HepG2 (cell line): ENCODE results near the gene GOT1. TPM values are rescaled to one million over a fixed set of nuclear protein-coding genes. Genes with fewer than 3 reads are reported as not detected.
A peak's percentile ranks its signal among the peaks of the same experiment; 100 is the strongest.

Source experiments
- AKAP8 ChIP-seq: sonication (generic); formaldehyde crosslinking; IDR thresholded peaks from 2 replicates; pipeline ENCODE4 v1.5.1; 2020; ENCODE audit warnings: mild to moderate bottlenecking, missing genetic modification reagents
- ELK4 ChIP-seq: sonication (generic); formaldehyde crosslinking; IDR thresholded peaks from 2 replicates; pipeline ENCODE4 v1.9.0; 2021; ENCODE audit warnings: missing genetic modification reagents, borderline replicate concordance
- ERF ChIP-seq: IDR thresholded peaks from 2 replicates; pipeline ENCODE4 v1.6.1; 2018; ENCODE audit warnings: missing biosample characterization, missing genetic modification reagents
- HNRNPH1 ChIP-seq: fragments of 200-400 bp; formaldehyde crosslinking; optimal IDR thresholded peaks from 2 replicates; pipeline ENCODE3; 2017; ENCODE audit warnings: mild to moderate bottlenecking, low read depth, low read length
- KLF12 ChIP-seq: sonication (generic); formaldehyde crosslinking; IDR thresholded peaks from 2 replicates; pipeline ENCODE4 v1.4.0; 2020; ENCODE audit warnings: missing genetic modification reagents, borderline replicate concordance
- LBX2 ChIP-seq: sonication (generic); formaldehyde crosslinking; IDR thresholded peaks from 2 replicates; pipeline ENCODE4 v1.5.0; 2020; ENCODE audit warnings: missing genetic modification reagents, mild to moderate bottlenecking, borderline replicate concordance
- PHF21A ChIP-seq: sonication (generic); formaldehyde crosslinking; IDR thresholded peaks from 2 replicates; pipeline ENCODE4 v1.5.0; 2020; ENCODE audit warnings: mild to moderate bottlenecking, missing genetic modification reagents
- POGK ChIP-seq: sonication (generic); formaldehyde crosslinking; conservative IDR thresholded peaks from 2 replicates; pipeline ENCODE4 v1.8.0; 2022; ENCODE audit warnings: mild to moderate bottlenecking, moderate library complexity, missing genetic modification reagents
- SETDB1 ChIP-seq: sonication (generic); formaldehyde crosslinking; IDR thresholded peaks from 2 replicates; pipeline ENCODE4 v1.5.1; 2020; ENCODE audit warnings: missing genetic modification reagents, mild to moderate bottlenecking, borderline replicate concordance
- SP140L ChIP-seq: sonication (generic); formaldehyde crosslinking; IDR thresholded peaks from 2 replicates; pipeline ENCODE4 v1.4.0; 2020; ENCODE audit warnings: missing genetic modification reagents, borderline replicate concordance
- TFDP1 ChIP-seq: IDR thresholded peaks from 2 replicates; pipeline ENCODE4 v1.6.1; 2016; ENCODE audit warnings: missing compliant biosample characterization, missing genetic modification reagents, borderline replicate concordance
- TGIF2 ChIP-seq: IDR thresholded peaks from 2 replicates; pipeline ENCODE4 v1.6.1; 2016; ENCODE audit warnings: control low read depth, missing compliant biosample characterization
- THAP8 ChIP-seq: sonication (generic); formaldehyde crosslinking; IDR thresholded peaks from 2 replicates; pipeline ENCODE4 v1.5.1; 2020; ENCODE audit warnings: missing genetic modification reagents, mild to moderate bottlenecking, borderline replicate concordance
- ZFP41 ChIP-seq: sonication (generic); formaldehyde crosslinking; IDR thresholded peaks from 2 replicates; pipeline ENCODE4 v1.4.0; 2020; ENCODE audit warnings: mild to moderate bottlenecking, missing genetic modification reagents, borderline replicate concordance
- ZFP91 ChIP-seq: sonication (generic); formaldehyde crosslinking; IDR thresholded peaks from 2 replicates; pipeline ENCODE4 v1.9.0; 2022; ENCODE audit warnings: missing genetic modification reagents, mild to moderate bottlenecking, borderline replicate concordance
- ZNF333 ChIP-seq: sonication (generic); formaldehyde crosslinking; IDR thresholded peaks from 2 replicates; pipeline ENCODE4 v1.4.0; 2020; ENCODE audit warnings: mild to moderate bottlenecking, missing genetic modification reagents, borderline replicate concordance
- ZNF33A ChIP-seq: sonication (generic); formaldehyde crosslinking; IDR thresholded peaks from 2 replicates; pipeline ENCODE4 v1.5.1; 2020; ENCODE audit warnings: missing genetic modification reagents, mild to moderate bottlenecking, moderate library complexity, borderline replicate concordance
- ZNF44 ChIP-seq: sonication (generic); formaldehyde crosslinking; IDR thresholded peaks from 2 replicates; pipeline ENCODE4 v1.5.1; 2020; ENCODE audit warnings: mild to moderate bottlenecking, missing genetic modification reagents
- ZNF567 ChIP-seq: sonication (generic); formaldehyde crosslinking; IDR thresholded peaks from 2 replicates; pipeline ENCODE4 v1.8.1; 2023; ENCODE audit warnings: mild to moderate bottlenecking, missing genetic modification reagents, borderline replicate concordance
- ZNF782 ChIP-seq: sonication (generic); formaldehyde crosslinking; IDR thresholded peaks from 2 replicates; pipeline ENCODE4 v1.4.0; 2020; ENCODE audit warnings: missing genetic modification reagents, mild to moderate bottlenecking, borderline replicate concordance
- ZNF816 ChIP-seq: sonication (generic); formaldehyde crosslinking; IDR thresholded peaks from 2 replicates; pipeline ENCODE4 v1.8.0; 2022; ENCODE audit warnings: missing genetic modification reagents, mild to moderate bottlenecking, borderline replicate concordance
- ZSCAN20 ChIP-seq: sonication (generic); formaldehyde crosslinking; IDR thresholded peaks from 2 replicates; pipeline ENCODE4 v1.4.0; 2020; ENCODE audit warnings: missing genetic modification reagents, mild to moderate bottlenecking, borderline replicate concordance
- polyA plus RNA-seq, 8 experiments: library from polyadenylated mRNA; depleted of rRNA in 3 of 8; stranded (reverse) in 7 of 8; unstranded in 1 of 8; fragments of >200 nt; fragmentation: Illumina TruSeq in 4 of 8; extraction: Trizol in 4 of 8; gene quantifications; 2 replicates each; pipeline versions ENCODE4 v1.2.1 to v1.2.3, GENCODE V29; 2011 to 2016; ENCODE audit warnings: low read depth in 4 of 8, missing spikeins in 1 of 8, mixed read lengths in 1 of 8; ENCODE audit not compliant: insufficient read depth in 1 of 8
- total RNA-seq, 5 experiments: library from RNA; depleted of rRNA; stranded (reverse); fragments of >200 nt; fragmentation: Illumina TruSeq; extraction: Trizol; gene quantifications; 2 replicates each; pipeline ENCODE4 v1.2.3, GENCODE V29; 2016; ENCODE audit warnings: low read depth in 1 of 5

Gene GOT1
- total and polyA plus RNA-seq, 2 of the 13 experiments (the other 11 are each of a cell fraction or from before 2014, with no cell fraction given), result 81.2 to 102 TPM

- TF ChIP-seq ZFP91 (CRISPR knock-in tag) (no peak; the same call in 1 of the 2 replicates), AKAP8 (peak; percentile 62; the same call in 1 of the 2 replicates), ZFP41 (CRISPR knock-in tag) (no peak), PHF21A (no peak; the same call in 1 of the 2 replicates), ZNF782 (CRISPR knock-in tag) (no peak), ZNF333 (CRISPR knock-in tag) (no peak), HNRNPH1 (no peak), TGIF2 (CRISPR knock-in tag) (peak; percentile 85), LBX2 (CRISPR knock-in tag) (no peak), ZNF44 (CRISPR knock-in tag) (no peak), TFDP1 (no peak; the same call in 1 of the 2 replicates), ELK4 (no peak), ZNF567 (CRISPR knock-in tag) (no peak), THAP8 (CRISPR knock-in tag) (no peak), ZNF33A (no peak), SP140L (no peak), KLF12 (no peak), SETDB1 (no peak), ZSCAN20 (no peak), ERF (CRISPR knock-in tag) (peak; percentile 62), ZNF816 (0 out of 2 replicates have a peak, but pooled peaks have one; percentile 48), POGK (no peak)
Measured at GRCh38 chr10:99395750-99396445, 34.5 kb downstream of the GOT1 start (continued).
